Airway epithelial cell (primary cell): Measurements from ENCODE around the gene GOLGA6L25. TPM values are rescaled to one million over a fixed set of nuclear protein-coding genes. Genes with fewer than 3 reads are reported as not detected.

Source experiments
- total RNA-seq: library from RNA; depleted of rRNA; stranded (reverse); fragments of >200 nt; gene quantifications from 2 replicates; pipeline ENCODE4 v1.2.3, GENCODE V29; 2015

The GOLGA6L25 gene
- total RNA-seq: not detected in 2 replicates

GRCh38 chr15:28553268-28553667 is at the start of gene GOLGA6L25:
TSS of gene GOLGA6L25 (plus strand) at chr15:28553568. CDS start at chr15:28553629, 61 bp downstream.

GRCh38 chr15:28532954-28533353 is 20.4 kb upstream of the GOLGA6L25 start, which contains the start of gene GOLGA8G:
TSS of gene GOLGA8G (minus strand) at chr15:28532971. CDS start at chr15:28532909, 62 bp downstream.

Other genes with a start within 250 kb of the GOLGA6L25 start
- 27.7 and 30.8 TPM in 2 replicates for gene HERC2, start 231.4 kb upstream of the GOLGA6L25 start, total RNA-seq
- gene GOLGA6L24, start 195.5 kb upstream of the GOLGA6L25 start, total RNA-seq: not detected in 2 replicates
- gene GOLGA8F, start 174.9 kb upstream of the GOLGA6L25 start, total RNA-seq: not detected in 2 replicates
- not detected in 2 replicates for gene GOLGA8G, start 20.6 kb upstream of the GOLGA6L25 start, total RNA-seq
- gene GOLGA8M, start 158.9 kb downstream of the GOLGA6L25 start, total RNA-seq: not detected in 2 replicates